ENCODE data around the gene CENPM.

The CENPM gene

DNA sequence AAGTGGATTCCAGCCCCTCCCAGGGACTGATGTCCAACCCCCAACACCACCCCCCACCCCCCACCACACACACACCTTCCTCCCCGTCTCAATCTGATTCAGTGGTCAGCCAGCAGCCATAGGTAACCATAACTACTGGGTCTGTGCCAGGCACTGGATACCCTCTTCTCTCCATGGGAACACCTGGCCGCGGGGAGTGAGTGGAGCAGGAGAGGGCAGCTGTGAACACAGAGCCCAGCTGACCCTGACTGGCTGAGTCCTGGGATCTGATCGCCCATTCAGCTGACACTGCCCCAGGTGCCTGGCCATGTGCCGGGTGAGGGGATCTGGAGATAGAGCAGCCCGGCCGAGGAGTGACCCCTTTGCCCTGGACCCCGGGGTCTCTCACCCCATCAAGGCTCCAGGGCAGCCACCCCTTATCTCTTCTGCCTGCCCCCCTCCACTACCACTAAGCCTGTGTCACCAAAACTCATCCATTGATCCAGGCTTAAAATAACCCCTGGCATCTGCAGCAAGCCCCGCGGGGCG is 29.5 kb downstream of the CENPM start:
- H3K4me3 ChIP-seq (ENCODE audit: low read depth, low read length): no peak overlapping the region
- TF ChIP-seq, protein P1, sequence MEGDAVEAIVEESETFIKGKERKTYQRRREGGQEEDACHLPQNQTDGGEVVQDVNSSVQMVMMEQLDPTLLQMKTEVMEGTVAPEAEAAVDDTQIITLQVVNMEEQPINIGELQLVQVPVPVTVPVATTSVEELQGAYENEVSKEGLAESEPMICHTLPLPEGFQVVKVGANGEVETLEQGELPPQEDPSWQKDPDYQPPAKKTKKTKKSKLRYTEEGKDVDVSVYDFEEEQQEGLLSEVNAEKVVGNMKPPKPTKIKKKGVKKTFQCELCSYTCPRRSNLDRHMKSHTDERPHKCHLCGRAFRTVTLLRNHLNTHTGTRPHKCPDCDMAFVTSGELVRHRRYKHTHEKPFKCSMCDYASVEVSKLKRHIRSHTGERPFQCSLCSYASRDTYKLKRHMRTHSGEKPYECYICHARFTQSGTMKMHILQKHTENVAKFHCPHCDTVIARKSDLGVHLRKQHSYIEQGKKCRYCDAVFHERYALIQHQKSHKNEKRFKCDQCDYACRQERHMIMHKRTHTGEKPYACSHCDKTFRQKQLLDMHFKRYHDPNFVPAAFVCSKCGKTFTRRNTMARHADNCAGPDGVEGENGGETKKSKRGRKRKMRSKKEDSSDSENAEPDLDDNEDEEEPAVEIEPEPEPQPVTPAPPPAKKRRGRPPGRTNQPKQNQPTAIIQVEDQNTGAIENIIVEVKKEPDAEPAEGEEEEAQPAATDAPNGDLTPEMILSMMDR (IDR thresholded peaks at IDR 0.05; ENCODE audit: borderline replicate concordance, insufficient read depth, low read depth, low read length): no peak

DNA sequence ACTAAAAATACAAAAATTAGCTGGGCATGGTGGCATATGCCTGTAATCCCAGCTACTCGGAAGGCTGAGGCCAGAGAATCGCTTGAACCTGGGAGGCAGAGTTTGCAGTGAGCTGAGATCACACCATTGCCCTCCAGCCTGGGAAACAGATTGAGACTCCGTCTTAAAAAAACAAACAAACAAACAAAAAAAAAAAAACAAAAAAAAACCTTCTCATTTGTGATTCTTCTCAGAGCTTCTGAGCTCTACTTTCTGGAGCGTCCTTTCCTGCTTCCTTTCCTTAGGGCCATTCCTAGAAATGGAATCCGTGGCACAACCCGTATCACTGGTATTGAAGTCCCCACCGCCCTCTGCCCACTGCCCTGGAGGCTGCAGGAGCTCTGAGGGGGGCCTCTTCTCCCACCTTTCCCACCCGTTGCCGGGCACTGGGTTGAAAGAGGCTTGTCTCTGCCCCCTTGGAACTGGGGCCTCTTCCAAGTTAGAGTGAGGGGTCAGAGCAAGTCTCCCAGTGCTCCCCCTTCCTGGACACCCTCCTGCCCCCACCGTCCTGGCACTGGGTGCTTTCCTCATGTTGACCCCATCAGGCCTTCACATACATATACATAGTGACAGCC is 30.1 kb downstream of the CENPM start:
- no peak overlapping the region for H3K4me3 ChIP-seq (ENCODE audit: low read depth, low read length)
- TF ChIP-seq, protein P1 (IDR thresholded peaks at IDR 0.05; ENCODE audit: borderline replicate concordance, insufficient read depth, low read depth, low read length): no peak

DNA sequence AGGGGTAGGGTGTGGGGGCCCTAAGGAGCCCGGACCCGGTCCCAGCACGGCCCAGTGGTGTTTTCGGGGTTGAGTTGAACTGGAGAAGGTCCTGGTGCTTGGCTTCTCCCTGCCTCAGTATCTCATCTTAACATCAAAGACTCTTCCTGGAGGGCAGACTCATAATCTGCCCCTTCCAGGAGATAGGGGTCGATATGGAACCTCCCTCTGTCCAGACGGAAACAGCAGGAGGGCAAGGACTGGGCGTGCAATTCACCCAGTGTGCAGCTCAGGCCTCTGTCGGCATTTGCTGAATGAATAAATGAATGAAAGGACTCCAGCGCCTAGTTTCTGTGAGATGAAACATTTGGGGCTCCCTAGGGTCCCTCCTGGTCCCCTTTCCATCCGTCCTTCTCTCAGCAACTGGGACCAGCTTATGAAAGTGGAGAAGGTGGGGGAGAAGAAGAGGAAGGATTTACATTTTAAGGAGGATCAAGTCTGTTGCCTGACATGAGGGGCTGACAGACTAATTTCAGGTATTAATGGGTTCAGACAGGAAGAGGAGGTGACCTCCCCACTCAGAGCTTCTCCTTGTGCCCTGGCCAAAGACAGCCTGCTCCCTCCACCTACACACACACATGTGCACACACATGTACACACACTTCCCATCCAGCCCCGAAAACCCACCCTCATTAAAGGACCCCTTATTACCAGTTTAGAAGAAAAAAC is 31.0 kb downstream of the CENPM start:
- TF ChIP-seq, protein P1 (IDR thresholded peaks at IDR 0.05; ENCODE audit: borderline replicate concordance, insufficient read depth, low read depth, low read length): no peak
- no peak overlapping the region for H3K4me3 ChIP-seq (ENCODE audit: low read depth, low read length)

DNA sequence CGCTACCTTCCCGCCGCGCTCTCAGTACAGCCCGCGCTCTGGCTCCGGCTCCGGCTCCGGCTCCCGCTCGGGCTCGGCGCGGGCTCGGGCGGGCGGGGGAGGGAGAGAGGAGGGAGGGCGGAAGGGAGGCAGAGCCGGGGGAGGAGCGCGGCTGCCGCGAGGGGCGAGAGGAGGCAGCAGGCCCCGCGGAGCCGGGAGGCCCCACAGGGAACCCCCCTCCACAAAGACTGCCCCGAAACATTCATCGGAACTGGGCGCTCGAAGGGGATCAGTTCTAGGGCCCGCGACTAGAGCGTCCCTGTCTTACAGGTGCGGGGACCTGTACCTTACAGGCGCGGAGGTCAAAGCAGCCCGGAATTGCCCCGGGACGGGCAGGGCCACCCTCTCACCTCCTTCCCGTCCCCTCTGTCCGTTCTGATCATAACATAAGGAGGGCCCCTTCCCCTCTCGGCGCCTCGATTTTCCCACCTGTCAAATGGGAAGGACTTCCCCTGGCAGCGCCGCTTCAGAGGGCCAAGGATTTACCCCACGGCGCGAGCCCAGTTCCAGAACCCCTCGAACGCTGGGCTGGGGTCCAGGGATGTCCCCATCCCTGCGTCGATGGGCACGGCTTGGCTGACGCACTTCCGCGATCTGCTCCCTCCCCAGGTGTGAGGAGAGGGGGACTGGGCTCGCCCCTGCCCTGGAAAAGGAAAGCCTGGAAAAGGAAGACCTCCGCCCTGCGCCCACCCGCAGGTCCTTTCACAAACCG is 31.7 kb downstream of the CENPM start, which contains the start of gene SHISA8:
TSS of gene SHISA8 (minus strand) at position 40 of the 751 bp plus-strand sequence. CDS start 407 bp downstream, outside the sequence.
- TF ChIP-seq, protein P1 (IDR thresholded peaks at IDR 0.05; ENCODE audit: borderline replicate concordance, insufficient read depth, low read depth, low read length): no peak
- H3K4me3 ChIP-seq (ENCODE audit: low read depth, low read length): peak within 1 kb of the TSS; percentile 58

DNA sequence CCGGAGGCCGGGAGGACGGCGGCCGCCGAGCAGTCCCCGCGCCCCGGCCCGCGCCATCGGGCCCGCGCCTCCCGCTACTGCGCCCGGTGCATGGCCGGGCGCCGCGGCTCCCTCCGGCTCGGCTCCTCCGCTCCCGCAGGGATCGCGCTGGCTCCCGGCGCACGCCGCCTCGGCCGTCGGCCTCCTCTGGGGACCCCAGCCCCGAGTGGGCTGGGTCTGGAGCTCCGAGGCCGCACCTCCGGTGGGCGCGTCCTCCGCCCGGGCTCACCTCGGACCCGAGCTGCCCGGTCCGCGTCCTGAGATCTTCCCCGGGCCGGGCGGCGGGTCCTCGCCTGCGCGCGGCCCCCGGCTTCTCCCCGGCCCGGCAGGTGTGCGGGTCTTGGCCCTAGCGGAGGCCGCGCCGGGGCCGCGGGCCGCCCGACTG is 32.3 kb downstream of the CENPM start:
- TF ChIP-seq, protein P1 (IDR thresholded peaks at IDR 0.05; ENCODE audit: borderline replicate concordance, insufficient read depth, low read depth, low read length): no peak
- H3K4me3 ChIP-seq (ENCODE audit: low read depth, low read length): peak overlapping the region; percentile 58

DNA sequence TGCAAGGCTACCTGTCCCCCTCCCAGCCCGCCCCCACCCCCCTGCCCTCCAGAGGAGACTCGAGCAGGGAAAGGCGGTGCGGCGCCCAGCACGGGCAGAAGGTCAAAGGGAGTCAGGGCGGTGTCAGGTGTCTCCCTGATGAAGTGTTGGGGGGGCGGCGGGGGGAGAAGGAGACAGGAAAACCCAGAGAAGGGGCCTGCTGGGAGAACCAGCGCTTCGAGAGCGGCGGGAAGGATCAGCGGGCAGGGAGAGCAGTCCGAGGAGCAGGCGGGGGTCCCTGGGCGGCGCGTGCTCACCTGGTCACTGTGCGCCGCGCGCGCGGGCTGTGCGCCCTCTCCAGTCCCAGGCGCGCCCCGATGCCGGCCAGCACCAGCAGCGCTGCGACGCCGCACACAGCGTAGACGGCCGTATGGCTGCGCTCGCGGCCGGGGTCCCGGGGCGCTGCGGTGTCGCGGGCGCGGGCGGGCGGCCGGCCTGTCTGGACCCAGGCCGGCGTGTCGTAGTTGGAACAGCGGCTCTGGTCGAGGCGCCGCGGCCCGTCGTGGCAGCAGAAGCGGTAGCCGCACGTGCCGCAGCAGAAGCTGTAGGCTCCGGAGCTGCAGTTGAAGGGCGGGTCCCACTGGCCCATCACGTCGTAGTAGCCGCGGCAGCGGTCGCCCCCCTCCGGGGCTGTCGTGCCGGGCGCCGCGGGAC is 33.0 kb downstream of the CENPM start:
- H3K4me3 ChIP-seq (ENCODE audit: low read depth, low read length): peak overlapping the region; percentile 58
- TF ChIP-seq, protein P1 (IDR thresholded peaks at IDR 0.05; ENCODE audit: borderline replicate concordance, insufficient read depth, low read depth, low read length): no peak

All from GM12875 (cell line).